Upper lobe of left lung (tissue), 4 donors: ENCODE results near the gene PAM.

Experiments used
- EP300 ChIP-seq, 4 donors: sonication (generic); formaldehyde crosslinking; IDR thresholded peaks; one replicate each; pipeline ENCODE4 v1.5.1; 2017; ENCODE audit warnings: antibody characterized with exemption in 4 of 4, control low read depth in 2 of 4
- POLR2A ChIP-seq, 4 donors: fragments of 450-650 bp; IDR thresholded peaks; one replicate each; pipeline ENCODE4 v1.5.1; 2016 to 2017; ENCODE audit warnings: antibody characterized with exemption in 4 of 4, mild to moderate bottlenecking in 2 of 4
- POLR2AphosphoS5 ChIP-seq, 2 donors: sonication (generic); formaldehyde crosslinking; IDR thresholded peaks; one replicate each; pipeline ENCODE4 v1.5.1; 2017; ENCODE audit warnings: antibody characterized with exemption in 2 of 2
- TF ChIP-seq, protein P1 (sequence below), 6 experiments: fragments of 450-650 bp in 4 of 6; fragments of 200-600 bp in 2 of 6; sonication (generic) in 2 of 6; IDR thresholded peaks; one replicate each; pipeline ENCODE4 v1.5.1; 2016 to 2019; ENCODE audit warnings: antibody characterized with exemption in 6 of 6

- TF ChIP-seq, protein P1, sequence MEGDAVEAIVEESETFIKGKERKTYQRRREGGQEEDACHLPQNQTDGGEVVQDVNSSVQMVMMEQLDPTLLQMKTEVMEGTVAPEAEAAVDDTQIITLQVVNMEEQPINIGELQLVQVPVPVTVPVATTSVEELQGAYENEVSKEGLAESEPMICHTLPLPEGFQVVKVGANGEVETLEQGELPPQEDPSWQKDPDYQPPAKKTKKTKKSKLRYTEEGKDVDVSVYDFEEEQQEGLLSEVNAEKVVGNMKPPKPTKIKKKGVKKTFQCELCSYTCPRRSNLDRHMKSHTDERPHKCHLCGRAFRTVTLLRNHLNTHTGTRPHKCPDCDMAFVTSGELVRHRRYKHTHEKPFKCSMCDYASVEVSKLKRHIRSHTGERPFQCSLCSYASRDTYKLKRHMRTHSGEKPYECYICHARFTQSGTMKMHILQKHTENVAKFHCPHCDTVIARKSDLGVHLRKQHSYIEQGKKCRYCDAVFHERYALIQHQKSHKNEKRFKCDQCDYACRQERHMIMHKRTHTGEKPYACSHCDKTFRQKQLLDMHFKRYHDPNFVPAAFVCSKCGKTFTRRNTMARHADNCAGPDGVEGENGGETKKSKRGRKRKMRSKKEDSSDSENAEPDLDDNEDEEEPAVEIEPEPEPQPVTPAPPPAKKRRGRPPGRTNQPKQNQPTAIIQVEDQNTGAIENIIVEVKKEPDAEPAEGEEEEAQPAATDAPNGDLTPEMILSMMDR (IDR thresholded peaks at IDR 0.05): no peak
- no peak for TF ChIP-seq POLR2A (IDR thresholded peaks at IDR 0.05)
- no peak for TF ChIP-seq POLR2AphosphoS5 (IDR thresholded peaks at IDR 0.05)
- no peak for TF ChIP-seq EP300 (IDR thresholded peaks at IDR 0.05)
Measured at GRCh38 chr5:102961671-102962070, 206.6 kb downstream of the PAM start.
